ENCODE data around the gene IHH.

Gene IHH

DNA sequence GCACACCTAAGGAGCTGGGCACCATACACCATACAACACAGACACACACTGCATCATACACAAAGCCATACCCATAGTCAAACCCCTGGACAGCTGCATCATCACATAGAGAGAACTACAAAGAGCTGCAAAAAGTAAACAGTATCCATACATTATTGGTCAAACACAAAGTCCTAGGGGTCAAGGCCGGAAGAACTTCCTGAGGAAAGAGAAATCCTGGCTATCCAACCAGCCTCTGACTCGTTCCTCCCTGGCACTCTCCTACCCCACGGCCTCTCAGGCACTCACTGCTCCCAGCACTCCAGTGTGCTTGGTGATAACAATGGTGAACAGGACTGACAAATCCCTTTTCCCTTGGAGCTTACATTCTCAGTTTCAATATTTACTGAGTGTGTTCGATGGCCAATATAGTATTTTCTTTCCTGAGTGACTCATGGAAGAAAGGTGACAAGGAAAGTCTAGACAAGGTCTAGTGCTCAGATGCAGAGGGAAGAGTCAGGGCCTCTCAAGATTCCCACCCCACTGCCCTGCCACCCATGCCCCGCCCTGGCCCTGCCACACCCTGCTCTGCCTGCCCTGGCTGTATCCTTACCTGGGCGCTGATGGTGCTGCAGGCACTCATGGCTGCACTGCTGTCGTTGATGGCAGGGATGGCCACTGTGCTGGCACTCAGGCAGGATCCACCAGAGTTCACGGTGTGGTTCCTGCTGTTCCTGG, 22.8 kb downstream of the IHH start:
- no peak for DNase-seq (ENCODE audit: low read depth)

- no peak for DNase-seq (ENCODE audit: low read depth)
These were observed 24.8 kb downstream of the IHH start for GRCh38 chr2:219035942-219036341.

- no peak for DNase-seq (ENCODE audit: low read depth)
These were observed 25.9 kb downstream of the IHH start for GRCh38 chr2:219034823-219035222.

DNA sequence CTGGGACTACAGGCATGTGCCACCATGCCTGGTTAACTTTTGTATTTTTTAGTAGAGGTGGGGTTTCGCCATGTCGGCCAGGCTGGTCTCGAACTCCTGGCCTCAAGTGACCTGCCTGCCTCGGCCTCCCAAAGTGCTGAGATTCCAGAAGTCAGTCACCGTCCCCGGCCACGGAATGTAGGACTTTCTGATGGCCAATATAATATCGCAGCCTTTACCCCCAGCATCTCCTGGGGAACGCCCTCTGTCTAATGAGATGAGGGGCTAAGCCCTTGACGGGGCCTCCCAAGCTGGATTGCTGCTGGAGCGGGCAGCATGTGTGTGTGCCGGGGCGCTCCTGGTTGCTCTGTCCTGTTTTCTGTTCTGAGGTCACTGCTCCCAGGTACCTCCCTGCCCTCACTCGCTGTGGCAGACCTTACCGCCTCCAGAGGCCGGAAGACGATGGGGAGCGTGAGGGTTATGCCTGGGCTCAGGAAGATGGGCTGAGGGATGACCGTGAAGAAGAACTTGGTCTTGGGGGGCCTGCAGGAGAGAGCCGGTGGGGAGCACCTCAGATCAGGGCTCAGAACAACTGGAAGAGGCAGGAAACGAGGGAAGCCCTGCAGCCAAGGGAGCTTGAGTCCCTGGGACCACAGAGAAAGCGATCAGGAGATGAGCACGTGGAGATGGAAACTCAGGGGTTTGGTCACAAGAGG, 28.5 kb downstream of the IHH start:
- DNase-seq (ENCODE audit: low read depth), result no peak

DNA sequence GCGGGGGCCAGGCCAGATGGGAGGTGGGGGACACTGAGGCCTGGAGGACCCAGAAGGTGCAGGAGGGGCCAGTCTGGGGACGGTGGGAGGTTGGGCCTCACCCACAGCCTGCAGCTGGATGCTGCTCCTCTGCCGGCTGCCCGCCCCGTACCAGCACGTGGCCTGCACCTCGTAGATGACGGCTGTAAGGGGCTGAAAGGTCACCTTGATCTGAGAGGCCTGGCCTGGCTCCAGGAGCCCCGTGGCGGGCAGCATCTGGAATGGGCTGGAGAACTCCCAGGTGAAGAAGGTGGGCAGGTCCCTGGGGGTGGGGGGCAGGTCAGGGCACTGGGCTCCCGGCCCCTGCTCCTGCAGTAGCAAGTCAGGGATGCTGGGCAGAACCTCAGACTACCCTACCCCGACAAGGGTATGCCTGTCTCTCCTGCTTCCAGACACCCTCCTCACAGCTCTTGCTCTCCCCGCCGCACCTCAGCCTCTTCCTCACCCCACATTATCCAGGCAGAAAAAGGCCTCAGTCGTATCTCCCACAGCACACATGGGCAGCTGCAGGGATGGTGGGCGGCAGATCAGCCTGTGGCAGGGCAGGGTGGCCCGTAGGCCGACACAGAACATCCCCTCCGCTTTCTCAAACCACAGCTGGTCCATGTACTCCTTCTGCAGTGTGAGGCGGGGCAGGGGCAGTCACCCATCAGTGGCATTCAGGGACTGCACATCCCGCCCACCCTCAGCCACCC, 29.5 kb downstream of the IHH start:
- DNase-seq (ENCODE audit: low read depth), result no peak

DNA sequence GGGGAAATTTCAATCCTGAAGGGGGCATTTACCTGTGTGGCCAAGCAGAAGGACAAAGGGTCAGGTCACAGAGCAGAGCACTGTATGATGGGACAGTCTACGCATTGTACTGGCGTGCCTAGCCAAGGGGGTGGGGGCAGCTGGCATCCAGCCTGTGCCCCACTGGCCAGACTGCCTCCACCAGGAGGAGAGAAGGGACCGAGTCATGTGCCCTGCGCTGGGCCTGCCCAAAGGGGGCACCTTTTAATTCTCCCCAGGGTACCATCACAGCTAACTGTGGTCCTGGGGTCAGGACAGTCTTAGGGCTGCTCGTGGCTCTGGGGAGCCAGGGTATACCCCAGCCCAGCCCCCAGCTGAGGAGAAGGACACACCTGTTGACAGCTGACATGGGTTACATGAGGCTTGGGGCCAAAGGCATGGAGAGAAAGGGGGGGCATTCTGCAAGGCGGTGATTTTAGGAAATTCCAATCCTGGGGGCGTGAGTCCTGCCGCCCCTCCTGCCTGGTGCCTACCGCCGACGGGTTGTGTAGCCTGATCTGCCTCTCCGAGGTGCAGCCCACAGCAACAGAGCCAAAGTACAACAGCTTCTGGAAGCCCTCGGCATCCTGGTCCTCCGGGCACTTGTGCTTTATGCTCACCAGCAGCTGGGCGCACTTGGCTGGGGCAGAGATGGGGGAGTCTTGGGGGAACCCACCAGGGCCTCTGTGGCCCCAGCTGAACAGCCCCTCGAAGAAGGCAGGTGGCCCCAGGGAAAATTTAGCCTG, 30.4 kb downstream of the IHH start:
- DNase-seq (ENCODE audit: low read depth), result no peak

DNA sequence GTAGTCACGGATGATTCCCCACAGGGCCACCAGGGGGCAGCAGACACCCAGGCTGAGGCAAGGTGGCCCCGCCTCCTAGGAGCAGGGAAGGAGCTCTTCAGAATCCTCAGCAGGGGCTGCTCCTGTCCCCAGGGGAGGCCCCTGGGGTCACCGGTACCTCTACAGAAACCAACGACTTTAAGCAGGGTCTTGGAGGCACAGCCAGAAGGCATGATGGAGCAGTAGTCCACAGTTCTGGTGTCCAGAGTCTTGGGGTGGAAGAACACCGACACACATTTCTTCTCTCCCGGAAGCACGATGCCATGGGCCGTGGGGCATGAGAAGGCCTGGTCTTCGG, 30.9 kb downstream of the IHH start:
- peak; percentile 7 for DNase-seq (ENCODE audit: low read depth)

DNA sequence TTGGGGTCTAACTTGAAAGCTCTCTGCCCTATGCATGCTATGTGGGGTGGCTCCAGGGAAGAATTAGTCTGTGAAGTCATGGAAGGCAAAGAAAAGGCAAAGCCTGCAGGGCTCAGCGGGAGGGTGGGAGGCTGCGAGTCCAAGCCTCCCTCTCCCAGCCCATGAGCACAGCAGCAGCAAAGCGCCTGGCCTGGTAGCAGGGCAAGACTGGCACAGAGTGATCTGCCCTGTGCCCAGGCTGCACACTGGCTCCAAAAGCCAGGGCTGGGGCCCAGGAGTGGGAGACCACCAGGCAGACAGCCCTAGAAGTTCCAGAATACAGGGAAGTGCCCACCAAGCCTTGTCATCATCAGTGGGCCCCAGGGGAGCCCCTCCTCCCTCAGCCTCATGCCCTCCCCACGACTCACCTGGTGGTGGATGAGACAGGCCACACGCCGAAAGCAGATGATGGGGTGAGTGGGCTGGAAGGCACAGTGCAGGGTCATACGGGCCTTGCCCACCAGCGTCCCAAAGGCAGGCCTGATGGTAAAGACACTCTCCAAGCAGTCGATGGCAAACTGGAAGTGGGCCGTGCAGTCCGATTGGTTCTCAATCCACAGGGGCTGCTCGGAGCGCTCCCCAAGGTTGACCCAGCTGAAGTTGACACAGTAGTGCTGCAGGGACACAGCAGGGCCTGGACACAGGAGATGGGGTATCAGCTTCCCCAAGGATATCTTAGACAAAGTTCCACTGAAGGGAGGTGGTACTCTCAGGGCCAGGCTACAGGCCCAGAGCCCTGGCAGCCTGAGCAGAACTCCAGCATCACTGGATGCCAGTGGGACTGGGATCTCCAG, 31.5 kb downstream of the IHH start:
- DNase-seq (ENCODE audit: low read depth), result no peak

GRCh38 chr2:219028141-219028540, 32.6 kb downstream of the IHH start:
- no peak for DNase-seq (ENCODE audit: low read depth)

- DNase-seq (ENCODE audit: low read depth), result no peak
These were observed 33.1 kb downstream of the IHH start for GRCh38 chr2:219027511-219028055.

GRCh38 chr2:219026946-219027345, 33.8 kb downstream of the IHH start:
- no peak for DNase-seq (ENCODE audit: low read depth)

DNA sequence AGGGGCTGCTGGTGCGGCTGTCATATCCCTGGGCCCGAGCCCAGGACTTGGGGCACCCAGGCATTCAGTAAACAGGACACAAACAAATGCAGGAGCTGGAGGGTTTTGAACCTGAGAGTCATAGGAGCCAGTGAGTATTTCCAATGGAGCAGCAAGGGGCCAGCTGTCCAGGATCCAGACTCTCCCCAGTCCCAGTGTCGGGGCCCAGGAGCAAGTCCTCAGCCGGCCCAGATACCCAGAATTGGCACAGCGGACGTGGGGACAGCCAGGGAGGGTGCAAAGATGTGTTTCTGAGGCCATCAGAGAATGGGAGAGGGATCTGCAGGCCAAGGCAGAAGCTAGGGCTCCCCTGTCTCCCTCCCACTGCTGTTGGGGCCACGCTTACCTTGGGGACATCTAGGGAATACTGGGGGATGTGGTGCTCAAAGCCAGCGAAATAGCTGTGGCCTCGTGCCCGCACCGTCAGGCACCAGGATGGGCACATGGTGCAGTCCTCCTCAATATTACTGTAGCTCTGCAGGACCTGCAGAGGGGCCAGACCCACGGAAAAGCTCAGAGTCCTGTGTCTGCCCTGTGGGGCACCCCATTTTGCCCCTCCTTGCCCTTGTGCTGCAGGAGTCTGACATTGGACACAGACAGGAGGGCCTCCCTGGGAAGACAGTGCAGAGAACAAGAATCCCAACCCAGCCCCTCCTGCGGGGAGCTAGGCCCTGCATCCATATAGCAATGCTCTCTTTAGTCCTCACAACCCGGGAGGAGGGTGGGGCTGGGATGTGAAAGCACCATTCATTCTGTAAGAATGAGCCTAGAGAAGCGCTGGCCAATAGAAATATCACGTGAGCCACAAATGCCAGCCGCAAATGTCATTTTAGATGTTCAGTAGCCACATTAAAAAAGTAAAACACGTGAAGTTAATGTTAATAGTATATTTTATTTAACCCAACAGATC, 34.8 kb downstream of the IHH start:
- DNase-seq (ENCODE audit: low read depth), result no peak

GRCh38 chr2:219024059-219024458, 36.7 kb downstream of the IHH start:
- DNase-seq (ENCODE audit: low read depth), result no peak

- no peak for DNase-seq (ENCODE audit: low read depth)
These were observed 37.6 kb downstream of the IHH start for GRCh38 chr2:219023045-219023605.

DNA sequence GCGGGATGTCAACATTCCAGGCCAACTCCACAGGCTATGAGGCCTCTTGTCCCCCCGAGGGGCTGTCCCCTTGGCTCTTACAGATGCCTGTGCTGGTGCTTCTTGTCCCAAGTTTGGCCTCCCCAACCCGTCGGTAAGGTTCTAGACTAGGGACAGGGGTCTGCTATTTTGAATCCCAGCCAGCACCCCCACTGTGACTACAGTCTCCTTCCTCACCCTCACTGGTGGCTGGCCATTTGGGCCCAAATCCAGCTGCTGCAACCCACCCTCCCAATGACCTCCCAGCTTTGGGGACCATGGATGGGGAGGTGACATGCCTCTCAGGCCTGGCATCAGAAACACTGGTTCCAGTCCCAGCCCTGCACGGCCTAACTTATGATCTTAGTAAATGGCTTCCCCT, 38.1 kb downstream of the IHH start:
- DNase-seq (ENCODE audit: low read depth), result no peak

GRCh38 chr2:219022041-219022440, 38.7 kb downstream of the IHH start:
- no peak for DNase-seq (ENCODE audit: low read depth)

DNA sequence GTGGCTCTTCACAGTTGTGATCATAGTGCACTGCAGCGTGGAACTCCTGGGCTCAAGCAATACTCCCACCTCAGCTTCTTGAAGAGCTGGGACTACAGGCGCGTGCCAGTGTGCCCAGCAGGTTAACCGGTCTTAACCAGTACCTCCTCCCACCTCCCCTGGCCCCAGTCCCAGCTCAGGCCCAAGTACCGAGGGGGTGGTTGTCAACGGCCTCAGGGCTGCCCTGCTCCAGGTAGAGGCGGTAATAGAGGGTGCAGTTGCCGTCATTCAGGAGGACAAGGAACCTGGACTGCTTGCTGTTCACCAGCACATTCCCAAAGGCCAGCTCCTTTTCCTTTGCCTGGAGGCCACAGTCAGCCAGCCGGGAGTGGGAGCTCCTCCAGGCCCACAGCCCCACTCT, 39.1 kb downstream of the IHH start:
- no peak for DNase-seq (ENCODE audit: low read depth)

DNA sequence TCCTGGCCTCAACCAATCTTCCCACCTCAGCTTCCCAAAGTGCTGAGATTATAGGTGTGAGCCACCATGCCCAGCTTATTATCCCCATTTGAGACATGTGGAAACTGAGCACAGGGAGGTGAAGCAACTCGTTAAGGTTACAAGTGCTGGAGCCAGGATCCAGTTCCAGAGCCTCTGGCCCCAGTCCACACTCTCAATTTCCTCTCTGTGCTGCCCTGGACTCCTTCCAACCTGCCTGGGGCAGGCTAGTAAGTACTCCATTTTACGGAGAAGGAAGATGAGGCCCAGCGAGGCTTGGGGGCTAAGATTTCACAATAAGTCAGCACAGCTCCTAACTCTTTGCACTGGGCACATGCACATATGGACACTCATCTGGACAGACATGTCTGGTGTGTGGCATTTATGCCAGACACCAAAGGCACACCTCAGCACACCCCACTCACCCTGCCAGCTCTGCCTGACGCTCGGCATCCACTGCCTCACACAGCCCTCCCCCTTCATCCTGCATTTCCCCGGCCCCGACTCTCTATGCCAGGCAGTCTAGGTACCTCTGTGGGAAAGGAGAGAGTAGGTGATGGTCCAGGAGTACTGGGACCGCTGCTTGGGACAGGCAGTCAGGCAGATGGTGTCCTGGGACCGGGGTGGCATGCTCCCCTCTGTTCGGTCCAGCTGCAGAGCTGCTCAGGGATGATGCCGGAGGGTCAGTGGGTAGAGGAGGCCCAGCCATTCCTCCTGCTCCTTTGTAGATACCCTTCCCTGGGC, 39.9 kb downstream of the IHH start:
- no peak for DNase-seq (ENCODE audit: low read depth)

DNA sequence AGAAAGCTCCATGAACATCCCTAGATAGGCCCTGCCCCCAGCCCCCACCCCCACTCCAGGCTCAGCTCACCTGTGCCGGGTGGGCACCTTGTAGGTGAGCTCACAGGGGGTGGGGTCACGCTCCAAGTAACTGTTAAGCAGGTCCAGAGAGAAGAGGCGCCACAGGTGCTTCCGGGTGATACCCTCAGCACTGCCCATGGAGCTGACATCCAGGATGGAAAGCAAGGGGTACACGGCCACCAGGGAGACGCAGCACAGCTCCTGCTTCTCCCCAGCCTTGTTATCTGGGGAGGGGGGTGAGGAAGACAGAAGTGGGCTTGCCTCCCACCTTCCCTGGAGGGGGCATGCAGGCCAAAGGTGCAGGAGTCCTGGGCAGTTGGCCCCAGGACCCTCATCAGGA, 41.3 kb downstream of the IHH start:
- no peak for DNase-seq (ENCODE audit: low read depth)
